GM13976 (cell line): ENCODE results near the gene STARD3.

Experiments
- DNase-seq: peaks from one replicate; pipeline ENCODE4 v3.0.0; 2012; ENCODE audit warnings: low spot score
- in situ Hi-C: fragments of 300-500 bp; cut with MboI; formaldehyde crosslinking; loops from one replicate; pipeline ENCODE4 v1.12.0; 2022; ENCODE audit warnings: low sequenced_read_pairs, mixed read lengths, inconsistent platforms; ENCODE audit not compliant: unreplicated experiment
- TF ChIP-seq, protein P1 (sequence below): IDR thresholded peaks from 2 replicates; pipeline ENCODE4 v1.5.1; 2012; ENCODE audit warnings: borderline replicate concordance, mild to moderate bottlenecking; ENCODE audit not compliant: insufficient read depth; ENCODE audit errors: extremely low read depth, missing control alignments, control extremely low read depth

The STARD3 gene

DNA sequence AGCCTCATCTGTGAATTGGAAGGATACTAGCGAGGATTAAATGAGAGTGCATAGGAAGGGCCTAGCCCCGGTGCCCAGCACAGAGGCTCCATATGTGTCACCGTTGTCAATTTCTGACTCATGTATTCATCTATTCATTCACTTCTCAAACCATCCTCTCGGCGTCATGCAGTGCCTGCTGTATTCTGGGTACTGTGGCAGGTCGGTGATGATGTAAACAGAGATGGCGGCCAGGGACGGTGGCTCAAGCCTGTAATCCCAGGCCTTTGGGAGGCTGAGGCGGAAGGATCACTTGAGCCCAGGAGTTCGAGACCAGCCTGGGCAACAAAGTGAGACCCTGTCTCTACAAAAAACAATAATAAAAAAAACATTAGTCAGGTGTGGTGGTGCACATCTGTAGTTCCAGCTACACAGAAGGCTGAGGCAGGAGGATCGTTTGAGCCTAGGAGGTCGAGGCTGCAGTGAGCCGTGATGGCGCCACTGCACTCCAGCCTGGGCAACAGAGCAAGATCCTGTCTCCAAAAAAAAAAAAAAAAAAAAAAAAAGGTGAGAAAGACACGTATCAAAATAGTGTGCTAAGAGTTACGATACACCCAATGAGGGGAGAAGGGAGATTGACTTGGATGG is 14.5 kb upstream of the STARD3 start:
- in situ Hi-C loops = no loop called here
- DNase-seq = no peak
- TF ChIP-seq, protein P1, sequence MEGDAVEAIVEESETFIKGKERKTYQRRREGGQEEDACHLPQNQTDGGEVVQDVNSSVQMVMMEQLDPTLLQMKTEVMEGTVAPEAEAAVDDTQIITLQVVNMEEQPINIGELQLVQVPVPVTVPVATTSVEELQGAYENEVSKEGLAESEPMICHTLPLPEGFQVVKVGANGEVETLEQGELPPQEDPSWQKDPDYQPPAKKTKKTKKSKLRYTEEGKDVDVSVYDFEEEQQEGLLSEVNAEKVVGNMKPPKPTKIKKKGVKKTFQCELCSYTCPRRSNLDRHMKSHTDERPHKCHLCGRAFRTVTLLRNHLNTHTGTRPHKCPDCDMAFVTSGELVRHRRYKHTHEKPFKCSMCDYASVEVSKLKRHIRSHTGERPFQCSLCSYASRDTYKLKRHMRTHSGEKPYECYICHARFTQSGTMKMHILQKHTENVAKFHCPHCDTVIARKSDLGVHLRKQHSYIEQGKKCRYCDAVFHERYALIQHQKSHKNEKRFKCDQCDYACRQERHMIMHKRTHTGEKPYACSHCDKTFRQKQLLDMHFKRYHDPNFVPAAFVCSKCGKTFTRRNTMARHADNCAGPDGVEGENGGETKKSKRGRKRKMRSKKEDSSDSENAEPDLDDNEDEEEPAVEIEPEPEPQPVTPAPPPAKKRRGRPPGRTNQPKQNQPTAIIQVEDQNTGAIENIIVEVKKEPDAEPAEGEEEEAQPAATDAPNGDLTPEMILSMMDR = no peak

- TF ChIP-seq, protein P1 = peak; percentile 93
- in situ Hi-C loops = no loop called here
- peak; percentile 87 for DNase-seq
Measured at GRCh38 chr17:39623356-39623950, 13.5 kb upstream of the STARD3 start.

GRCh38 chr17:39624313-39624712 is 12.6 kb upstream of the STARD3 start:
- TF ChIP-seq, protein P1 = no peak

DNA sequence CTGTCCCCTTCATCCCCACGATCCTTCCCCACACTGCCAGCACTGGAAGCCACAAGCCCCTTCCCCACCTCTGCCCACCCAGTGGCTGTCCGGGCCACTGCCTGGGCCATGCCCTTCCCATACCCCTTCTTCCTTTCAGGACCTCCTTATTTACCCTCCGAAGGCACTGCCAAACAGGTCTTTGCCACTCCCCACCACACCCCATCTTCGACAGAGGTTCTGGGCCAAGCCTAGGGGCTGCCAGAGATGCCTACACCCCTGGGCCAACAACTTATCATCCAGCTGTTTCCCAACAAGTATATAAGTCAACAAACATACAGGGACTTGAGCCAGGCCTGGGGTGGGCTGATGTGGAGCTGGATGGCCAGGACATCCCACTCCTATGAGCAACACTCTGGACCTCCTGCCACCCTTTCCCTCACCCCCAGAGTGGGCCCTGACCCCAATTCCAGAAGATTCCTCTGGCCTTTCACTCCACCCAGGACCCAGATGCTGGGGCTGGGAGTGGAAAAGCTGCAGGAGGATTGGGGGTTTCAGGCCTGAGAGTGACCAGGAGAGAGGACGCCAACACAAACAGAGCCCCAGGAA is 11.7 kb upstream of the STARD3 start:
- DNase-seq = no peak
- in situ Hi-C loops = no loop called here
- TF ChIP-seq, protein P1 = no peak

More at GRCh38 chr17:39624313-39624712, 12.6 kb upstream of the STARD3 start:
- in situ Hi-C loops = no loop called here
- DNase-seq = no peak

- DNase-seq = no peak
- in situ Hi-C loops = no loop called here
- TF ChIP-seq, protein P1 = no peak
Measured at GRCh38 chr17:39626171-39627046, 10.5 kb upstream of the STARD3 start, which contains the start of gene PPP1R1B. Gene PPP1R1B, plus strand, starts transcription at chr17:39626952. Its CDS starts 441 bp downstream, at chr17:39627393.

DNA sequence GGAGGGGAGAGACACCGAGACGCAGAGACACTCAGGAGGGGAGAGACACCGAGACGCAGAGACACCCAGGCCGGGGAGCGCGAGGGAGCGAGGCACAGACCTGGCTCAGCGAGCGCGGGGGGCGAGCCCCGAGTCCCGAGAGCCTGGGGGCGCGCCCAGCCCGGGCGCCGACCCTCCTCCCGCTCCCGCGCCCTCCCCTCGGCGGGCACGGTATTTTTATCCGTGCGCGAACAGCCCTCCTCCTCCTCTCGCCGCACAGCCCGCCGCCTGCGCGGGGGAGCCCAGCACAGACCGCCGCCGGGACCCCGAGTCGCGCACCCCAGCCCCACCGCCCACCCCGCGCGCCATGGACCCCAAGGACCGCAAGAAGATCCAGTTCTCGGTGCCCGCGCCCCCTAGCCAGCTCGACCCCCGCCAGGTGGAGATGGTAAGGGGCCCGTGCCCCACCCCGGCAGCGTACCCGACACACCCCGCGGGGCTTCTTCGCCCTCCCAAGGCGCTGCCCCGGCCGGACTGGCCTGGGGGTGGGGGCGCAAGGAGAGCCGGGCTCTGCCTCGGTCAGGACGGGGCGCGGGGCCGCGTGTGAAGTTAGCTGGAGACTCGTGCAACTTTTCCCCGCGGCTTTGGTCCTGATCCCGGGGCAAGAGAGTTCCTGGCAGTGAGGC is 9.8 kb upstream of the STARD3 start:
- TF ChIP-seq, protein P1 = no peak
- in situ Hi-C loops = no loop called here
- no peak for DNase-seq
